ENCODE results near the gene PNPLA6.

GRCh38 chr19:7545300-7545699 lies 9.8 kb downstream of the PNPLA6 start:
- TF ChIP-seq CTCF (conservative IDR thresholded peaks at IDR 0.05; ENCODE audit: low read depth, low read length) (no peak), EZH2 (IDR thresholded peaks at IDR 0.05; ENCODE audit: low read length, unreplicated experiment) (no peak), EZH2phosphoT487 (IDR thresholded peaks at IDR 0.05; ENCODE audit: borderline replicate concordance, low read length) (no peak)
